GM12878 (cell line): ENCODE results near the gene ABCA13. TPM values are rescaled to one million over a fixed set of nuclear protein-coding genes. Genes with fewer than 3 reads are reported as not detected.

ENCODE experiments used
- ATAC-seq: fragments of 200-7000 bp; cut with Tn5 transposase; 3 replicates; pipeline ENCODE4 v1.9.1; 2020; ENCODE audit warnings: mild to moderate bottlenecking, moderate library complexity
- BruUV-seq: library from RNA; stranded (reverse); fragments of 400-500 nt; replicated peaks from 2 replicates; lab custom pipeline; 2021; lab: Mats Ljungman, UMichigan
- CTCF ChIA-PET: fragments of 300-600 bp; sonication (Branson Sonifier 250); formaldehyde crosslinking; extraction: SDS; loops from one replicate; lab custom pipeline; 2021; ENCODE audit warnings: inconsistent platforms; lab: Yijun Ruan, JAX
- POLR2A ChIA-PET: fragments of 350-600 bp; formaldehyde crosslinking; extraction: SDS; loops from one replicate; lab custom pipeline; 2021; ENCODE audit warnings: inconsistent platforms; lab: Charles Lee
- RAD21 ChIA-PET: fragments of 300-600 bp; sonication (Branson Sonifier 250); formaldehyde crosslinking; loops from one replicate; lab custom pipeline; 2023; ENCODE audit warnings: antibody characterized with exemption; ENCODE audit not compliant: unreplicated experiment; lab: Charles Lee
- SMC1A ChIA-PET: fragments of 300-600 bp; sonication (Branson Sonifier 250); formaldehyde crosslinking; loops from one replicate; lab custom pipeline; 2023; ENCODE audit not compliant: unreplicated experiment, uncharacterized antibody; lab: Charles Lee
- DNase-seq: peaks from one replicate; pipeline ENCODE4 v3.0.0-alpha.2; 2011; ENCODE audit warnings: low read depth, low spot score
- FAIRE-seq: peaks from 3 replicates; lab custom pipeline; 2011; peaks lifted over from hg19 to GRCh38; lab: Jason Lieb, UNC
- H2AFZ ChIP-seq: 2 replicates; pipeline ENCODE4 v1.6.0; 2011; ENCODE audit warnings: low read depth, low read length, control low read depth; ENCODE audit not compliant: control insufficient read depth
- H3K27ac ChIP-seq: 2 replicates; pipeline ENCODE4 v1.5.1; 2011; ENCODE audit warnings: control low read depth; ENCODE audit not compliant: control insufficient read depth, insufficient read depth
- H3K27me3 ChIP-seq, 2 experiments: replicated peaks in 1 of 2; 2 replicates each; pipeline versions ENCODE4 v1.6.0 to v1.6.1; 2011; ENCODE audit warnings: low read length in 1 of 2; ENCODE audit not compliant: control insufficient read depth in 2 of 2, insufficient read depth in 2 of 2
- H3K36me3 ChIP-seq, 2 experiments: 2 replicates each; pipeline ENCODE4 v1.5.1; 2011; ENCODE audit warnings: low read length in 1 of 2; ENCODE audit not compliant: control insufficient read depth in 2 of 2, insufficient read depth in 2 of 2
- H3K4me1 ChIP-seq: 2 replicates; pipeline ENCODE4 v1.6.1; 2011; ENCODE audit warnings: mild to moderate bottlenecking, low read length, moderate library complexity, mixed read lengths; ENCODE audit not compliant: control insufficient read depth, insufficient read depth
- H3K4me2 ChIP-seq: 2 replicates; pipeline ENCODE4 v1.6.0; 2011; ENCODE audit warnings: control low read depth; ENCODE audit not compliant: control insufficient read depth, insufficient read depth
- H3K4me3 ChIP-seq: fragments of 200-600 bp; sonication (generic); 2 replicates; pipeline ENCODE4 v1.5.1; 2016
- H3K79me2 ChIP-seq: 2 replicates; pipeline ENCODE4 v1.6.0; 2011; ENCODE audit warnings: low read length; ENCODE audit not compliant: control insufficient read depth, insufficient read depth
- H3K9ac ChIP-seq: 2 replicates; pipeline ENCODE4 v1.8.0; 2011; ENCODE audit warnings: low read length, control low read depth, mixed read lengths; ENCODE audit not compliant: control insufficient read depth, insufficient read depth
- H3K9me3 ChIP-seq: replicated peaks from 3 replicates; pipeline ENCODE4 v1.5.1; 2011; ENCODE audit warnings: mild to moderate bottlenecking, low read length; ENCODE audit not compliant: control insufficient read depth, insufficient read depth
- H4K20me1 ChIP-seq: 2 replicates; pipeline ENCODE4 v1.6.0; 2011; ENCODE audit not compliant: control insufficient read depth, insufficient read depth
- CHD2 ChIP-seq: IDR thresholded peaks from 2 replicates; pipeline ENCODE4 v1.6.1; 2011; ENCODE audit warnings: low read depth, low read length, improper control_type of control experiment, borderline replicate concordance
- ETV6 ChIP-seq, 2 experiments: fragments of 450-650 bp in 1 of 2; IDR thresholded peaks in 1 of 2; conservative IDR thresholded peaks in 1 of 2; 2 replicates each; pipeline ENCODE4 v1.6.1; 2014; ENCODE audit warnings: antibody characterized with exemption in 1 of 2, borderline replicate concordance in 1 of 2, low read depth in 1 of 2, mild to moderate bottlenecking in 1 of 2, moderate library complexity in 1 of 2
- POLR2A ChIP-seq: IDR thresholded peaks from 2 replicates; pipeline ENCODE4 v1.6.1; 2011; ENCODE audit warnings: low read depth, mild to moderate bottlenecking, low read length
- SIN3A ChIP-seq: IDR thresholded peaks from 2 replicates; pipeline ENCODE4 v1.6.1; 2012; ENCODE audit warnings: low read depth, low read length, improper control_type of control experiment
- TAF1 ChIP-seq: IDR thresholded peaks from 2 replicates; pipeline ENCODE4 v1.6.1; 2011; ENCODE audit warnings: mild to moderate bottlenecking, low read depth, low read length, borderline replicate concordance
- ZNF274 ChIP-seq: IDR thresholded peaks from one replicate; pipeline ENCODE4 v1.8.0; 2011; ENCODE audit not compliant: insufficient read length, insufficient read depth
- ZSCAN29 ChIP-seq: fragments of 450-650 bp; IDR thresholded peaks from 2 replicates; pipeline ENCODE4 v1.6.1; 2017; ENCODE audit warnings: mild to moderate bottlenecking, moderate library complexity
- WGBS: methylation state at CpG from one replicate; pipeline ENCODE4 v1.1.6; 2016; ENCODE audit warnings: low lambda C conversion rate; ENCODE audit not compliant: insufficient replicate concordance, insufficient coverage; ENCODE audit errors: missing lambda C conversion rate; 5-methylcytosine and 5-hydroxymethylcytosine counted together
- in situ Hi-C: fragments of 300-500 bp; cut with MboI; formaldehyde crosslinking; loops from 9 replicates; pipeline ENCODE4 v1.14.3; 2018; ENCODE audit warnings: mixed read lengths
- intact Hi-C: fragments of 100-400 bp; cut with micrococcal nuclease; formaldehyde crosslinking; loops from one replicate; pipeline ENCODE4 v1.14.2; 2022; ENCODE audit not compliant: unreplicated experiment
- polyA plus RNA-seq, 11 experiments: library from polyadenylated mRNA; depleted of rRNA in 4 of 11; unstranded in 6 of 11; stranded (reverse) in 5 of 11; fragments of >200 nt; fragmentation: Nextera tagmentation in 4 of 11; fragmentation: Illumina TruSeq in 1 of 11; extraction: Ambion mirVana in 4 of 11; extraction: Trizol in 1 of 11; gene quantifications; 1 replicate in 1 of 11; 2 replicates in 10 of 11; pipeline versions ENCODE4 v1.2.1 to v1.2.3, GENCODE V29; 2011 to 2016; ENCODE audit warnings: inconsistent platforms in 2 of 11, missing spikeins in 2 of 11, low read depth in 1 of 11
- total RNA-seq, 4 experiments: library from RNA; depleted of rRNA in 3 of 4; stranded (reverse); fragments of >200 nt in 3 of 4; fragmentation: Illumina TruSeq in 1 of 4; extraction: Trizol in 1 of 4; gene quantifications; 2 replicates each; pipeline versions ENCODE4 v1.2.1 to v1.2.3, GENCODE V29; 2013 to 2021
- TF ChIP-seq, protein P1 (sequence below): fragments of 450-650 bp; IDR thresholded peaks from 2 replicates; pipeline ENCODE4 v1.6.1; 2017; ENCODE audit warnings: borderline replicate concordance

The ABCA13 gene
- total and polyA plus RNA-seq, 10 of the 15 experiments (the other 5 are each of a cell fraction or from before 2014, with no cell fraction given) = under 0.01 to 0.98 (median 0.04) TPM; not detected in 2

DNA sequence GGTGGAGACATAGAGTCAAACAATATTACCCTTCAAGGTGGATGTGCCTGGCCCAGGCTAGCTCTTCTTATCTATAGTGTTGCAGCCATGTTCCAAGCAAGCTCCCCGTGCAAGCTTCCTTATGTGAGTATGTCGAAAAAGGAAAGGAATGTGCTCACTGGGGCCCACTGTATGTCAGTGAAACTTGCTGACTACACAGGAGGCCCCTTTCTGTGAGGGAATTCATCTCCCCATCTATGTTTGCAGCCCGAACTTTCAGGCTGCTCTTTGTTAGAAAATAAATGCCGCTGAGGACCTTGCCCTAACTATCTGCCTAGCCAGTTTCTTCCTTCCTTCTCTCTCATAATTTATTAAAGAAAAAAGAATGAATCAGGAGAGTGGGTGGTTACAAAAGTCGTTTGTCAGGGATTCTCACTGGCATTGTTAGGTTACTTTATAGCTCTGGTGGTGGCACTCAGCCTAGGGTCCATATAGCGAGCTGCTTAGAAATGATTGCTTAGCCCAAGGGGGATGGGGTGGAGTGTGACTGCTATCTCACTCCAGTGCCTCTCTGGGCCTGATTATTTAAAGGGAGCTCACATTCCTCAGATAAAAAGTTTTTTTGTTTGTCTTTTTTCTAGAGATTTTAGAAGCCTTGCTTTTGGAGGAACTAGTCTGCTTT, 302.1 kb downstream of the ABCA13 start:
- DNase-seq = no peak
- Histone ChIP-seq H3K4me1 (no peaks in the 10 kb centered on the region), H3K79me2 (no peaks in the 10 kb centered on the region), H3K9ac (no peak overlapping the region), H3K36me3 (no peaks in the 10 kb centered on the region), H4K20me1 (no peaks in the 10 kb centered on the region), H2AFZ (no peak overlapping the region), H3K9me3 (no peaks in the 10 kb centered on the region), H3K27me3 (no peaks in the 10 kb centered on the region), H3K27ac (no peak overlapping the region), H3K4me3 (no peak overlapping the region), H3K4me2 (no peak overlapping the region)
- RAD21 ChIA-PET = interaction anchor here (1.0 to 1.8 kb wide), 3 partner anchors 14 to 45 kb away, joined by 3 to 5 read pairs (median 4); no protein-coding TSS in a partner anchor
- TF ChIP-seq ZSCAN29 = no peak
- 17% methylated on average over 6 of the region's 6 CpGs for WGBS
- CTCF ChIA-PET = interaction anchor here (0.5 to 1.2 kb wide), 5 partner anchors 12 to 34 kb away, joined by 3 read pairs; no protein-coding TSS in a partner anchor
- POLR2A ChIA-PET = no interaction called here
- no TSS peak for BruUV-seq
- ATAC-seq = no peak
- FAIRE-seq = no peak
- in situ Hi-C loops (no loop called here), intact Hi-C loops (no loop called here)
- SMC1A ChIA-PET = no interaction called here

DNA sequence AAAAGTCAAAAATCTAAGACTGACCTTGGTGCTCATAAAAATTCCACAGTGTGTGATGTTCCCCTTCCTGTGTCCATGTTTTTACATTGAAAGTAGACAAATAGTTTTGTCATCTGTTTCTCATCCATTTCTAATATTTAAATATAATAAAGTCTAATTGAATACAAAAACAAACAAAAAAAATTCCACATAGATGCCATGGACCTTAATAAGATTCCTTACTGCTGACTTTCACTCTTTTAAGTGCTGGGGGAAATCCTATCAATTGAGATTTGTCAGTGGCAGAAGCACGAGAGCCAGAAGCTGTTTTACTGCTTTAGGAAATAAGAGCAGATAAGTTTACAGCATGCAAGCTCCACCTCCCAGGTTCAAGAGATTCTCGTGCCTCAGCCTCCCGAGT, 310.0 kb downstream of the ABCA13 start:
- ChIA-PET SMC1A (no interaction called here), CTCF (interaction anchor here (0.6 kb wide), 1 partner anchor 14 kb away, joined by 3 read pairs; no protein-coding TSS in a partner anchor), RAD21 (no interaction called here)

More for the DNA sequence above, 310.0 kb downstream of the ABCA13 start:
- Histone ChIP-seq H3K9ac (no peak overlapping the region), H3K27me3 (no peaks in the 10 kb centered on the region), H3K4me2 (no peak overlapping the region), H3K27ac (no peak overlapping the region), H3K36me3 (no peaks in the 10 kb centered on the region), H3K79me2 (no peaks in the 10 kb centered on the region), H3K4me1 (no peaks in the 10 kb centered on the region), H2AFZ (no peak overlapping the region), H3K9me3 (no peaks in the 10 kb centered on the region), H4K20me1 (no peaks in the 10 kb centered on the region), H3K4me3 (no peak overlapping the region)
- intact Hi-C loops (no loop called here), in situ Hi-C loops (no loop called here)
- BruUV-seq = no TSS peak
- no peak for FAIRE-seq
- POLR2A ChIA-PET = no interaction called here
- 0% methylated on average over 3 of the region's 3 CpGs for WGBS
- DNase-seq = no peak
- TF ChIP-seq POLR2A (no peak), ZNF274 (no peak), SIN3A (no peak), CHD2 (no peak), ETV6 (conservative IDR thresholded peaks at IDR 0.05 in 1 of 2, IDR thresholded peaks at IDR 0.05 in 1 of 2; ENCODE audit: borderline replicate concordance in 1 of 2, low read depth in 1 of 2) (no peak), TAF1 (no peak), ZSCAN29 (no peak)
- TF ChIP-seq, protein P1, sequence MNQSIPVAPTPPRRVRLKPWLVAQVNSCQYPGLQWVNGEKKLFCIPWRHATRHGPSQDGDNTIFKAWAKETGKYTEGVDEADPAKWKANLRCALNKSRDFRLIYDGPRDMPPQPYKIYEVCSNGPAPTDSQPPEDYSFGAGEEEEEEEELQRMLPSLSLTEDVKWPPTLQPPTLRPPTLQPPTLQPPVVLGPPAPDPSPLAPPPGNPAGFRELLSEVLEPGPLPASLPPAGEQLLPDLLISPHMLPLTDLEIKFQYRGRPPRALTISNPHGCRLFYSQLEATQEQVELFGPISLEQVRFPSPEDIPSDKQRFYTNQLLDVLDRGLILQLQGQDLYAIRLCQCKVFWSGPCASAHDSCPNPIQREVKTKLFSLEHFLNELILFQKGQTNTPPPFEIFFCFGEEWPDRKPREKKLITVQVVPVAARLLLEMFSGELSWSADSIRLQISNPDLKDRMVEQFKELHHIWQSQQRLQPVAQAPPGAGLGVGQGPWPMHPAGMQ = no peak
- ATAC-seq = no peak
